RWPE1 (cell line): ENCODE data around the gene FKBP7.
"Not testable (repeated sequence)": the region's sequence is repeated elsewhere in the genome, so short reads cannot be mapped to it uniquely, and the experiment has no call there.

Source experiments
- CTCF ChIA-PET: fragments of 350-600 bp; sonication (Branson Sonifier 250); formaldehyde crosslinking; extraction: SDS; loops from one replicate; lab custom pipeline; 2021; lab: Yijun Ruan, JAX
- POLR2A ChIA-PET: fragments of 400-600 bp; formaldehyde crosslinking; extraction: SDS; loops from one replicate; lab custom pipeline; 2020; ENCODE audit warnings: antibody characterized with exemption; ENCODE audit not compliant: low non-redundant PET; lab: Yijun Ruan, JAX
- DNase-seq: peaks from one replicate; pipeline ENCODE4 v3.0.0; 2012; ENCODE audit warnings: low spot score
- H3K27ac ChIP-seq: fragments of 450-650 bp; 2 replicates; pipeline ENCODE4 v1.5.1; 2017
- TF ChIP-seq, protein P1 (sequence below): fragments of 450-650 bp; conservative IDR thresholded peaks from 2 replicates; pipeline ENCODE4 v1.5.1; 2017; ENCODE audit warnings: low read depth, mild to moderate bottlenecking

The FKBP7 gene

DNA sequence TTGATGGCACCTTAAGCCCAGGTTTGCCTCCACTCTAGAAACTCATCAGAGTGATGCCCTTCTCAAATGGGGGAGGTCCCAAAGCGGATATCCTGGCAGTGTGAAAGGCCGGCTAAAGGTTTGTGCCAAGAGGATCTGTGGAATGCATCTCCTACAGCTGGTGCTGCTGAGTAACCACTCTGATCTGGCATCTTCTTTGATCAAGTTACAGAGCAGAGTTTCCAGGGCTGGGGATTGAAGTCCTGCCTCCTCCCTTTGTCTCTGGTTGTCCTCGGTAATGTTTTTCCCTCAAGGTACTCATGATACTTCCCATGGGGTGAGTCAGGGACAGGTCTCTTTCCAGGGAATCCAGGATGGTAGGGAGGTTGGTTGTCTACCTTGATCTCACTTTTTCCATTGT, 52.0 kb downstream of the FKBP7 start:
- TF ChIP-seq, protein P1, sequence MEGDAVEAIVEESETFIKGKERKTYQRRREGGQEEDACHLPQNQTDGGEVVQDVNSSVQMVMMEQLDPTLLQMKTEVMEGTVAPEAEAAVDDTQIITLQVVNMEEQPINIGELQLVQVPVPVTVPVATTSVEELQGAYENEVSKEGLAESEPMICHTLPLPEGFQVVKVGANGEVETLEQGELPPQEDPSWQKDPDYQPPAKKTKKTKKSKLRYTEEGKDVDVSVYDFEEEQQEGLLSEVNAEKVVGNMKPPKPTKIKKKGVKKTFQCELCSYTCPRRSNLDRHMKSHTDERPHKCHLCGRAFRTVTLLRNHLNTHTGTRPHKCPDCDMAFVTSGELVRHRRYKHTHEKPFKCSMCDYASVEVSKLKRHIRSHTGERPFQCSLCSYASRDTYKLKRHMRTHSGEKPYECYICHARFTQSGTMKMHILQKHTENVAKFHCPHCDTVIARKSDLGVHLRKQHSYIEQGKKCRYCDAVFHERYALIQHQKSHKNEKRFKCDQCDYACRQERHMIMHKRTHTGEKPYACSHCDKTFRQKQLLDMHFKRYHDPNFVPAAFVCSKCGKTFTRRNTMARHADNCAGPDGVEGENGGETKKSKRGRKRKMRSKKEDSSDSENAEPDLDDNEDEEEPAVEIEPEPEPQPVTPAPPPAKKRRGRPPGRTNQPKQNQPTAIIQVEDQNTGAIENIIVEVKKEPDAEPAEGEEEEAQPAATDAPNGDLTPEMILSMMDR: no peak

DNA sequence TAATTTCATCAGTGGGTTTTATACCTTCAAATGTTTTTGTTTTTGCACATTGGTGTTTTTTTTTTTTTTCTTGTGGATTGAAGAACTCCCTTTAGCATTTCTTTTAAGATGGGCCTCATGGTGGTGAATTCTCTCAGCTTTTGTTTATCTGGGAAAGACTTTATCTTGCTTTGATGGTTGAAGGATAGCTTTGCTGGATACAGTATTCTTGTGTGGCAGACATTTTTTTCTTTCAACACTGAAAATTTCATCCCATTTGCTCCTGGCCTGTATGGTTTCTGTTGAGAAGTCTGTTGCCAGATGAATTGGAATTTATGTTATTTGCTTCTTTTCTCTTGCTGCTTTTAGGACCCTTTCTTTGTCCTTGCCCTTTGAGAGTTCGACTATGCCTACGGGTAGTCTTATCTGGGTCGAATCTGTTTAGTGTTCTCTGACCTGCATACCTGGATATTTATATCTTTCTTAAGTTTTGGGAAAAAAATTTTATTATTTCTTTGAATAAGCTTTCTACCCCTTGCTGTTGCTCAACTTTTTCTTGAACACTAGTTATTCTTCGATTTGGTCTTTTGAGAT, 53.1 kb downstream of the FKBP7 start:
- CTCF ChIA-PET: no interaction called here
- POLR2A ChIA-PET: no interaction called here
- no peak overlapping the region for H3K27ac ChIP-seq
- TF ChIP-seq, protein P1: no peak
- no peak for DNase-seq

More for the DNA sequence above, 52.0 kb downstream of the FKBP7 start:
- POLR2A ChIA-PET: no interaction called here
- CTCF ChIA-PET: no interaction called here
- H3K27ac ChIP-seq: no peak overlapping the region
- DNase-seq: no peak

DNA sequence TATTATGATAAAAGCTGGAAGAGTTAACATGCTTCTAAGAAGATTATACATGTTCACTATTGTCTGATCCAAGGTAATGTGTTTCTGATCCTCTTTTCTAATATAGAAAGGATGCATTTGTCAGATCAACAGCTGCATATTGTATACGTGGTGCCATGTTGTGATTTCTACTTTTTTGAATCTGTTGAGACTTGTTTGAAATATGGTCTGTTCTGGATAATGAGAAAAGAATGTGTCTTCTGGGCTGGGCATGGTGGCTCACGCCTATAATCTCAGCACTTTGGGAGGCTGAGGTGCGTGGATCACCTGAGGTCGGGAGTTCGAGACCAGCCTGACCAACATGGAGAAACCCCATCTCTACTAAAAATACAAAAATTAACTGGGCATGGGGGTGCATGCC, 54.7 kb downstream of the FKBP7 start:
- CTCF ChIA-PET: interaction anchor here (0.7 kb wide), 1 partner anchor 312 kb away, joined by 3 read pairs; no protein-coding TSS in a partner anchor
- H3K27ac ChIP-seq, POLR2A ChIA-PET, DNase-seq: not testable (repeated sequence)

DNA sequence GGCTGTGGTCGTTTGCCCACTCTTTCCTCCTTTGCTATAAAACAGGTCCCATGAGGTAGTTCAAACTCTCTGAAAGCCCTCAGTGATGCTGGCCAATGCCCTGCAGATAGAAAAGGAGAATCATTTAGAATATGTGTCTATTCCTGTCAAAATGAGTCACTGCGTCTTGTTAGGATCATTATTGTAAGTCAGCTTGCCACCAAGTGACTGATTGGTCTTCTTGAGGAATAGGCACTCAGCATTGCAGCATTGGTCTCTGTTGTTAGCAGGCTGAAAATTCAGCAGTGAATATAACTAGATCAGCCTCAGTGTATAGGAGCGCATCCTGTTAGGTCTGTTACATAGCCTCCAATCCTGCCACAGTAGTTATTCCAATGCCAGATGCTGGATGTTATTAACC, 56.3 kb downstream of the FKBP7 start:
- TF ChIP-seq, protein P1: no peak
- DNase-seq: no peak
- H3K27ac ChIP-seq: no peak overlapping the region
- ChIA-PET POLR2A (no interaction called here), CTCF (no interaction called here)

DNA sequence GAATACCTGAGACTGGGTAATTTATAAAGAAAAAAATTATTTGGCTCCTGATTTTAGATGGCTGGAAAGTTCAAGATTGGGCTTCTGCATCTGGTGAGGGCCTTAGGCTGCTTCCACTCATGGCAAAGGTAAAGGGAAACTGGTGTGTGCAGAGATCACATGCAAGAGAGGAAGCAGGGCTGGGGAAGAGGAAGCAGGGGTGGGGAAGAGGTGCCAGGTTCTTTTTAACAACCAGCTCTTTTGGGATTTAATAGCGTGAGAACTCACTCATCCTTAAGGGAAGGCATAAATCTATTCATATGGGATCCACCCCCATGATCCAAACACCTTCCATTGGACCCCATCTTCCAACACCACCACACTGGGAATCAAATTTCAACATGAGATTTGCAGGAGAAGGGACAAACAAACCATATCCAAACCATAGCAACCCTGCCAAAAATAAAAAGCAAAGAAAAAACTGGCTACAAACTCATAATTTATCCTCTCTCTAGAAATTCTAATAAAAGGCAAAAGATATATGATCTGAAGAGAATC, 57.9 kb downstream of the FKBP7 start:
- ChIA-PET CTCF (interaction anchor here (0.7 kb wide), 1 partner anchor 117 kb away, joined by 4 read pairs; no protein-coding TSS in a partner anchor), POLR2A (no interaction called here)
- TF ChIP-seq, protein P1: no peak
- DNase-seq: no peak
- H3K27ac ChIP-seq: no peak overlapping the region

DNA sequence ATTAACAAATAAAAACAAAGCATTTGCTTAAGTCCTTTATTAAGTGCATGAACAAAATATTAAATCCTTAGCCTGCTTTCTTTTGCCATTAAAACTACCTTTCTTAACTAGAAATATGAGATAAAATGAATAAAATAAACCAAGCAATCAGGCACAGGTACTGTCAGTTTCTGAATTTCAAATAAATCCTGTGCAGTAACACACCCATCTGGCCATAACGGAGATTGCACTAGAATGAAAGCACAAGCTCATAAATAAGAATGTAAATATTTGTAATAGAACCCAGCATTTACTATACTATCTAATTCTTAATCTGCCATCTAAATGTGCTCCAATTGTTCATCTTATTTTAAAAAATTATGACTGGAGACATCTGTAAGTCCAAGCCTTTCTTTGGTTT, 59.3 kb downstream of the FKBP7 start:
- no peak overlapping the region for H3K27ac ChIP-seq
- peak; percentile 13 for DNase-seq
- TF ChIP-seq, protein P1: peak; percentile 63
- CTCF ChIA-PET: interaction anchor here (0.6 to 1.3 kb wide), 5 partner anchors 24 to 408 kb away, joined by 3 to 6 read pairs (median 4); no protein-coding TSS in a partner anchor
- POLR2A ChIA-PET: interaction anchor here (0.6 kb wide), 2 partner anchors 19 to 23 kb away, joined by 3 to 10 read pairs; no protein-coding TSS in a partner anchor

DNA sequence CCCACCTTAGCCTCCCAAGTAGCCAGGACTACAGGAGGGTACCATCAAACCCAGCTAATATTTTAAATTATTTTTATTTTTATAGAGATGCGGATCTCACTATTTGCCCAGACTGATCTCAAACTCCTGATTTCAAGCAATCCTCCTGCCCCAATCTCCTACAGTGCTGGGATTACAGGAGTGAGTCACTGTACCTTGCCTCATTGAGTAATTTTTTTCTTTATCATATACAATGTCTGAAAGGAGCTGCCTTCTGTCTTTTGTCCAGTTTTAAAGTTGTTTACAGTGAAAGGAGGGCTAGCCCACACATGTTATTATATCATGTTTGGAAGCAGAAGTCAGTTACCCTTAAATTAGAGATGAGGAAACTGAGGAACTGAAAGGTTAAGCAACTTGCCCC, 60.0 kb downstream of the FKBP7 start:
- ChIA-PET CTCF (interaction anchor here (1.0 to 1.3 kb wide), 2 partner anchors 89 to 287 kb away, joined by 3 to 6 read pairs; no protein-coding TSS in a partner anchor), POLR2A (interaction anchor here (0.6 kb wide), 1 partner anchor 23 kb away, joined by 10 read pairs; no protein-coding TSS in a partner anchor)
- H3K27ac ChIP-seq: no peak overlapping the region
- no peak for DNase-seq
- TF ChIP-seq, protein P1: no peak
